GM19035 (cell line): ENCODE data around the gene BMI1.
A peak's percentile ranks its signal among the peaks of the same experiment; 100 is the strongest.
"Not testable (repeated sequence)": the region's sequence is repeated elsewhere in the genome, so short reads cannot be mapped to it uniquely, and the experiment has no call there.

ENCODE experiments used
- ATAC-seq: cut with Tn5 transposase; IDR thresholded peaks from one replicate; pipeline ENCODE4 v1.9.1; 2021; ENCODE audit not compliant: unreplicated experiment

BMI1 gene

GRCh38 chr10:22338931-22339330, 18.0 kb downstream of the BMI1 start:
- ATAC-seq: no peak

GRCh38 chr10:22339761-22340328, 18.9 kb downstream of the BMI1 start:
- no peak for ATAC-seq

GRCh38 chr10:22340329-22341189, 19.7 kb downstream of the BMI1 start:
- peak; percentile 51 for ATAC-seq

- peak; percentile 25 for ATAC-seq
Measured at GRCh38 chr10:22341190-22341925, 20.5 kb downstream of the BMI1 start.

- no peak for ATAC-seq
Measured at GRCh38 chr10:22341926-22342196, 21.0 kb downstream of the BMI1 start.

DNA sequence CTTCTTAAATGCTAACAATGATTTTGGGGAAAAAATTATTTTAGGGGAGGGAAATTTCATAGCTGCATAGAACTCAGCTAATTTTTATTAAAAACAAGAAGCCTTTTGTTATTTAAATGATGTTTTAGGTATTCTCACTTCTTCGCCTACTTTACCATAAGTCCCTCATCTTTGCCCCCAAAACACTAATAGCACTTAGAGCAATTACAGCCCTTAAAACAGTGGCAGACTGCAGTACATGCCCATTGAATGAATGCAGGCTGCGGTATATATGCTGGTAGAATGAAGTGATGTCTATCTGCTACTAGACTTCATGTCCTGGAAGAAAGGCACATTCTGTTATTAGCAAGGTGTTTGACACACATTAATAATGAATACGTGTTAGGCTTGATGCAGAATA, 21.5 kb downstream of the BMI1 start:
- ATAC-seq: no peak

DNA sequence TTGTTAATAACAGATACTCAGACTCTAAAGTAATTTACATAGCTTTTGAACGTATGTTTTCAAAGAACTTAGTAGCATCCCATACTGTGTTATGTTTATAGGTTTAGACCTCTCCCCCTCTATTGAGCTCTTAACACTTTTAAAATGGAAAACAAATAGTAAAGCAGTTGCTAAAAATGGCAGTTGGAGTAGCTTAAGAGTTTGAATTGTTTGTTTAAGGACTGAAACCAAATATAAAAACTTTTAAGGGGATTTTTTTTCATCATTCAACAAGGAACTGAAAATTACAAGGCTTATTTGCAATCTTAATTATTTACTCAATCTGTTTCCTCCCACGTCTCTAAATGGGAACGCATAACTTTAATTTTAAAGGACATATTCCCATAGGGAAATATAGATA, 22.8 kb downstream of the BMI1 start:
- ATAC-seq: no peak

DNA sequence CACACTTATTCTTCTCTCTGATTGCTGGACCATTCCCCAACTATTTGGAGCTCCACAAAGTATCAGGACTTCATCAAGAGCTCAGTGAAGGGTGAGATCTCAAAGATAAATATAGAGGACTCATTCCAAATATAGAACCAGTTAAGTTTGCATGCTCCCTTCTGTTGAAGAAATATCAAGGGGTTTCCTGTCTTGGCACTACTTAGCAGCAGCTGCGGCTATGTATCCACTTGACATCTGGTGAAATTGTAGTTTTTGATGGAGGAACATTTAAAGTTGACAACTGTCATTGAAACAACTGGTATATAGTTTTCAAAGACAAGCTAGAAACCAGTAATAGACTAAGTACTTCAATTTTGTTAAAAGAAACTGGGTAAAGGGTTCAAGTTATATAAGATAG, 23.4 kb downstream of the BMI1 start:
- no peak for ATAC-seq

DNA sequence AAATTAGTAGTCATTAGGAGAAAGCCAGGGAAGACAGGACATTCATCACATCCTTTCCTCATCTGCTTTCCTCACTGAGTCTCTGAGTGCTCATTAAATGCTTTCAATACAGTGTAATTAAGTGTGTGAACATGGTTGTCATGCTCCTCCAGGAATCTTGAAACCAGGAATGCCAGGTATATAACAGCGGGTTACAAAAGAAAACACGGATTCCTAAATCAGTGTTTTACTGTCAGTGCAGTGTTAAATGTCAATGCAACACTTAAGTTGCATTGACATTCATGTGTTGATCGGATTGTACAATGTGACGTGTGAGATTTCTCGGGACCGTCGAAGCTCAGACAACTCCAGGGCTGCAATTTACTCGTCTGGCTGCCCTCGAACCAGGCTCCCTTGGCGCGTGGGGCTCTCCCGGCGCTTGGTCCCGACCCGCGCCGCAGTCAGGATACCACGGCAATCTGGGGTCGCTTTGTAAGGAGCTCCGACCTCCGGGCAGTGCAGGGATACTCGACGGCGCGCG, 23.9 kb downstream of the BMI1 start:
- ATAC-seq: no peak

DNA sequence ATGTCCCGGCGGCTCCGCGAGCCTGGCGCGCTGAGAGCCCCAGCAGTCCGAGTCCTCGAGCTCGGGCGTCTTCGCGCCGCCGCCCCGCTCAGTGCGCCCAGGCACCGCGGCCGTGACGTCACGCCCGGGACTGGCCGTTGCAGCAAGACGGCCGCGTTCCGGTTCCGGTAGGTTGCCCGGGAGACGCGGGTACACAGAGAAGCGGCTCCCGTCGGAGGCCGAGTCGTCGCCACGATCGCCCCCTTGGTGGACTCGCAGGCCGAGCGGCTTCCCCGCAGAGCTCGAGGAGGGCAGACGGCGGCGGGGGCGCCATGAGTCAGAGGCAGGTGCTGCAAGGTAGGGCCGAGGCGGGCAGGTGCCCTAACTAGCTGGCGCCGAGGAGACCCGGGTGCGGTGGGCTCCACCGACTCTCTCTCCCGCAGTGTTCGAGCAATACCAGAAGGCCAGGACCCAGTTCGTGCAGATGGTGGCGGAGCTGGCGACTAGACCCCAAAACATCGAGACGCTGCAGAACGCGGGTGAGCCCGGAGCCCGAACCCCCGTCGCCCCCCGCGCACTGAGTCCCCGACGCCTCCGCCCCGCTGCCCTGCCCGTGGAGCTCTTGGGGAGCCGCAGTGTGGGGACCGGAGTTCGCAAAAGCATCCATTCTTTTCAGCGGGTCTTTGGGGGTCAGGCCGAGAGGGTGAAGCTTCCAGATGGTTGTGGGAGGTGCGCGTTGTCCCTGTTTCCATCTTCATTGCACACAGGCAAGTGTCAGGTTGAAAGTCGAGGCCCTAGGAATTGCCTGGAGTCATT, 24.6 kb downstream of the BMI1 start, which contains the start of gene SPAG6:
TSS of gene SPAG6 (plus strand) at position 196 of the 795 bp plus-strand sequence. CDS start at position 312, 116 bp downstream.
- ATAC-seq: no peak

DNA sequence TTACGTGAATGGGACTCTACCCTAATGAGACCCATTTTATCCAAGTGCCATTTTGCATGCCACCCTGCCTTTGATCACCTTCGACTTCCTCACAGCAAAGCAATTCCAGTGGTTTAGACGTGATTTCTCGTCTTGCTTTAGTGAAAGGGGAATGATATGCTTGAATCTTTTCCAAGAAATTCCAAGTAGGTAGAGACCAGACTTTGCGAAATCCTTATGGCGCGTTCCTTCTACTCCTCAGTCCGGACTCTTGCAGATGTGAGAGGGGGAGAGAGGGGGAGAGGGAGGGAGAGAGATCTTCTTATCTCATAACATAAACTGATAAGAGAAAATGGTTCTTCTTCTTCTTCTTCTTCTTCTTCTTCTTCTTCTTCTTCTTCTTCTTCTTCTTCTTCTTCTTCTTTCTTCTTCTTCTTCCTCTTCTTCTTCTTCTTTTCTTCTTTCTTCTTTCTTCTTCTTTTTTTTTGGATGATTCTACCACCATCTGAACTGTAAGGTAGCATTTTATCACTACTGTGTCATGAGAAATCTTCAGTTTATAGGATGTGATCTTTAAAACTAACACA, 25.3 kb downstream of the BMI1 start:
- no peak for ATAC-seq

DNA sequence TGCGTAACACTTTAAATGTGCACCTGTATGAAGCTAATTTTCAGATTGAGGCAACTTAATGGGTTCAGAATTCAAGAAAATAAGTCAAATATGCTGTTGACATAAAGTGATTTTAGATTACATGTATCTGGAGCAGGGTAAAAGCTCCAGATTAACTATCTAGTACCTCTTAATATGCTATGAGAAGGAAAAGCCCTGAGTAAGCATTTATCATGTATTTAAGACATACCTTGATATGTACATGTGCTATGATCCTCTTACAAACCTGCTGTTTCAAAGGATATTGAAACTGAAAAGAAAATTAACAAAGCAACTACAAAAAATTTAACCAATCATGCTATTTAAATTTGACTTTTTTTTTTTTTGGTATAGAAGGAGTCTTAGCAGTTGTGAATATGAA, 28.9 kb downstream of the BMI1 start:
- ATAC-seq: no peak

- no peak for ATAC-seq
Measured at GRCh38 chr10:22351131-22351703, 30.3 kb downstream of the BMI1 start.

DNA sequence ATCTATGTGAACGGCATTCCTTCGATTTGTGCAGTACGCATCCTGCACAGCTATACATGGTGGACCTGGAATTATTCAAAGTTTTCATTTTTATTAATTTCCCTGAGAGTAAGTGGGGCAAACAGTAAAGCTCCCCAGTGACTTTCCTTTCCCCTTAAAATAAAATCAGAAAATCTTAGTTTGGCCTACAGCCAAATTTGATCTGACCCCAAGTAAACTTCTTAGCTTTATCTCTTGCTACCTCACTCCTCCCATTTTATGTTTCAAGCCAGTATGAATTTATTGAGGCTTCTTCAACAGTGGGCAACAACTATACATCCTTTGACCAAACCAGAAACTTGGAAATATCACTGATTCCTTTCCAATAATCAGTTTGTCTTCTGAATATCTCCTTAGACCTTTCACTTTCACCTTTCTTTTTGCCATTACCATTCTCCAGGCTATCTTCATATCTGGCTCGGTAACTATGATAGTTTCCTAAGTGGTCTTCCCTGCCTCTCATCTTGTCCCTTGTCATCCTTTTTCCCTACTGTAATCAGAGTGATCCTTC, 35.5 kb downstream of the BMI1 start:
- ATAC-seq: no peak

GRCh38 chr10:22357770-22358169, 36.9 kb downstream of the BMI1 start:
- ATAC-seq: not testable (repeated sequence)

GRCh38 chr10:22363305-22363704, 42.4 kb downstream of the BMI1 start:
- no peak for ATAC-seq

- ATAC-seq: no peak
Measured at GRCh38 chr10:22364407-22365140, 43.7 kb downstream of the BMI1 start.

GRCh38 chr10:22365233-22365632, 44.3 kb downstream of the BMI1 start:
- peak; percentile 50 for ATAC-seq

DNA sequence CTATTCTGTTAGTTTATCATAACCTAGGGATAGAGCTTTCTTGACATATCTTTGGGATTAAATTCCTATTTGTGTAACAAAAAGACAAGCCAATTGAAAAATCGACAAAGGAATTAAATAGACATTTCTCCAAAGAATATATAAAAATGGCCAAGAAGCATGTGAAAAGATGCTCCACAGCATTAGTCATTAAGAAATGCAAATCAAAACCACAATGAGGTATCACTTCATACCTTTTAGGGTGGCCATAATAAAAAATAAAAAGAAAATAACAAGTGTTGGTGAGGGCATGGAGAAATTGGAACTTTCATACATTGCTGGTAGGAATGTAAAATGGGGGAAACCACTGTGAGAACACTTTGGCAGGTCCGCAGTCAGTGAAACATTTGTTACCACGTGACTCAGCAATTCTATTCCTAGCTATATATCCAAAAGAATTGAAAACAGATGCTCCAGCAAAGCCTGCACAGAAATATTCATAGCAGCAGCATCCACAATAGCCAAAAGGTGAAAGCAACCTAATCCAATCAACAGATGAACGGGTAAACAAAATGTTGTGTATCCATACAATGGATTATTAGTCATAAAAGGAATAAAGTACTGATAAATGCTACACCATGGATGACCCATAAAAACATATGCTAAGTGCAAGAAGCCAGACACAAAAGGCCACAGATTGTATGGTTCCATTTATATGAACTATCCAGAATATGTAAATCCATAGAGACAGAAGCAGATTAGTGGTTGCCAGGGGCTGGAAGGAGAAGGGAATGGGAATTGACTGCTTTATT, 44.9 kb downstream of the BMI1 start:
- ATAC-seq: no peak
